Endothelial cell of umbilical vein (primary cell): ENCODE data around the gene ROMO1. TPM values are rescaled to one million over a fixed set of nuclear protein-coding genes. Genes with fewer than 3 reads are reported as not detected.

Experiments used
- BruUV-seq: library from RNA; stranded (reverse); fragments of 400-500 nt; replicated peaks from 2 replicates; lab custom pipeline; 2021; lab: Mats Ljungman, UMichigan
- CTCF ChIA-PET: fragments of 300-600, 350-600 bp; sonication (Branson Sonifier 250); formaldehyde crosslinking; loops from one replicate; lab custom pipeline; 2021; ENCODE audit warnings: antibody characterized with exemption, inconsistent platforms; lab: Charles Lee
- POLR2A ChIA-PET: fragments of 300-600, 350-600 bp; sonication (Branson Sonifier 250); formaldehyde crosslinking; loops from one replicate; lab custom pipeline; 2021; ENCODE audit warnings: antibody characterized with exemption, inconsistent platforms; lab: Charles Lee
- DNase-seq: peaks from one replicate; pipeline ENCODE4 v3.0.0-alpha.2; 2011; ENCODE audit warnings: low read depth, low spot score
- FAIRE-seq: peaks from 2 replicates; lab custom pipeline; 2011; peaks lifted over from hg19 to GRCh38; lab: Jason Lieb, UNC
- H2AFZ ChIP-seq: 2 replicates; pipeline ENCODE4 v1.6.0; 2012; ENCODE audit warnings: low read depth, low read length, control low read depth, inconsistent platforms
- H3K27ac ChIP-seq: 2 replicates; pipeline ENCODE4 v1.5.1; 2011; ENCODE audit warnings: low read depth, mild to moderate bottlenecking, control low read depth, low read length, moderate library complexity; ENCODE audit not compliant: insufficient read depth
- H3K27me3 ChIP-seq, 2 experiments: 2 replicates each; pipeline versions ENCODE4 v1.6.0 to v1.6.1; 2011; ENCODE audit warnings: low read length in 2 of 2, mixed read lengths in 1 of 2; ENCODE audit not compliant: control insufficient read depth in 2 of 2, insufficient read depth in 2 of 2
- H3K36me3 ChIP-seq, 2 experiments: 2 replicates in 1 of 2; 3 replicates in 1 of 2; pipeline ENCODE4 v1.5.1; 2011; ENCODE audit warnings: low read length in 2 of 2, mild to moderate bottlenecking in 1 of 2, moderate library complexity in 1 of 2; ENCODE audit not compliant: control insufficient read depth in 2 of 2, insufficient read depth in 2 of 2; ENCODE audit errors: extremely low read depth in 1 of 2
- H3K4me1 ChIP-seq: 3 replicates; pipeline ENCODE4 v1.5.1; 2011; ENCODE audit warnings: mild to moderate bottlenecking, low read length; ENCODE audit not compliant: control insufficient read depth, insufficient read depth; ENCODE audit errors: extremely low read depth
- H3K4me2 ChIP-seq: 2 replicates; pipeline ENCODE4 v1.6.1; 2011; ENCODE audit warnings: low read length, control low read depth, mixed read lengths; ENCODE audit not compliant: insufficient read depth
- H3K4me3 ChIP-seq, 3 experiments: fragments of 200-600 bp in 1 of 3; sonication (generic), shearing (Covaris generic) in 1 of 3; replicated peaks in 1 of 3; 2 replicates each; pipeline ENCODE4 v1.5.1; 2011 to 2016; ENCODE audit warnings: control low read depth in 3 of 3, low read length in 3 of 3, mild to moderate bottlenecking in 2 of 3, inconsistent platforms in 1 of 3, low read depth in 1 of 3, moderate library complexity in 1 of 3; ENCODE audit not compliant: insufficient read depth in 1 of 3
- H3K79me2 ChIP-seq: 2 replicates; pipeline ENCODE4 v1.6.0; 2012; ENCODE audit warnings: low read length, inconsistent platforms; ENCODE audit not compliant: control insufficient read depth, insufficient read depth
- H3K9ac ChIP-seq: replicated peaks from 2 replicates; pipeline ENCODE3; 2011; ENCODE audit warnings: low read length, control low read depth; ENCODE audit not compliant: insufficient read depth; ENCODE audit errors: extremely low read depth
- H3K9me1 ChIP-seq: replicated peaks from 3 replicates; pipeline ENCODE4 v1.6.0; 2011; ENCODE audit warnings: mild to moderate bottlenecking, low read length; ENCODE audit not compliant: control insufficient read depth, insufficient read depth; ENCODE audit errors: extremely low read depth
- H3K9me3 ChIP-seq: replicated peaks from 2 replicates; pipeline ENCODE4 v1.5.1; 2012; ENCODE audit warnings: low read length, inconsistent platforms; ENCODE audit not compliant: control insufficient read depth, insufficient read depth
- H4K20me1 ChIP-seq: replicated peaks from 2 replicates; pipeline ENCODE3; 2011; ENCODE audit warnings: mild to moderate bottlenecking, low read length; ENCODE audit not compliant: control insufficient read depth, insufficient read depth; ENCODE audit errors: extremely low read depth
- CTCF ChIP-seq, 2 donors: IDR thresholded peaks; 1 replicate in 1 of 2; 2 replicates in 1 of 2; pipeline ENCODE4 v1.5.1; 2011; ENCODE audit warnings: low read length in 2 of 2, mild to moderate bottlenecking in 2 of 2, moderate library complexity in 2 of 2, control low read depth in 1 of 2, inconsistent platforms in 1 of 2, low read depth in 1 of 2; ENCODE audit not compliant: insufficient read depth in 1 of 2; ENCODE audit errors: extremely low read depth in 1 of 2
- GATA2 ChIP-seq: IDR thresholded peaks from 2 replicates; pipeline ENCODE4 v1.7.0; 2011; ENCODE audit warnings: low read depth, mild to moderate bottlenecking, moderate library complexity, mixed read lengths, low read length; ENCODE audit not compliant: insufficient read length, insufficient read depth
- JUN ChIP-seq: IDR thresholded peaks from 2 replicates; pipeline ENCODE4 v1.6.1; 2011; ENCODE audit warnings: borderline replicate concordance, low read depth; ENCODE audit not compliant: insufficient read length, insufficient read depth
- MAX ChIP-seq: IDR thresholded peaks from 2 replicates; pipeline ENCODE4 v1.6.1; 2011; ENCODE audit not compliant: insufficient read depth, insufficient read length
- POLR2A ChIP-seq: IDR thresholded peaks from 2 replicates; pipeline ENCODE4 v1.6.1; 2012; ENCODE audit warnings: low read depth, mild to moderate bottlenecking, control low read depth, low read length
- POLR2AphosphoS5 ChIP-seq: IDR thresholded peaks from 2 replicates; pipeline ENCODE4 v1.6.1; 2012; ENCODE audit warnings: low read depth, mild to moderate bottlenecking, control low read depth, low read length, moderate library complexity; ENCODE audit not compliant: insufficient read depth
- dilution Hi-C: fragments of 300-500 bp; cut with MboI; formaldehyde crosslinking; loops from one replicate; pipeline ENCODE4 v1.15.0; 2019; ENCODE audit warnings: low sequenced_read_pairs; ENCODE audit not compliant: extremely low pct_ligation_motif_present
- intact Hi-C: fragments of 100-400 bp; cut with micrococcal nuclease; formaldehyde crosslinking; loops from one replicate; pipeline ENCODE4 v1.10.0; 2022
- polyA plus RNA-seq, 4 experiments: library from polyadenylated mRNA; depleted of rRNA in 3 of 4; stranded (reverse) in 3 of 4; unstranded in 1 of 4; fragments of >200 nt; gene quantifications; 2 replicates each; pipeline versions ENCODE4 v1.2.1 to v1.2.3, GENCODE V29; 2011 to 2012; ENCODE audit warnings: missing spikeins in 1 of 4
- total RNA-seq: library from RNA; stranded (reverse); gene quantifications from 2 replicates; pipeline ENCODE4 v1.2.3, GENCODE V29; 2021

The ROMO1 gene
- total and polyA plus RNA-seq, 2 donors (not counting 3 experiments of a cell fraction or from before 2014, with no cell fraction given) = 174 to 1,099 TPM

GRCh38 chr20:35698298-35699126 is 693 bp upstream of the ROMO1 start:
- H3K27ac ChIP-seq = no peak overlapping the region
- dilution Hi-C loops = no loop called here
- H2AFZ ChIP-seq = peak overlapping the region; percentile 73
- FAIRE-seq (no peak), DNase-seq (peak; percentile 28)
- peaks cover 13% of the 10 kb centered on the region for H3K79me2 ChIP-seq
- BruUV-seq = TSS peak; percentile 20
- H3K9ac ChIP-seq = peak overlapping the region; percentile 84
- no peaks in the 10 kb centered on the region for H3K27me3 ChIP-seq
- intact Hi-C loops = loop anchor here (1.0 to 10.0 kb wide), 5 partner anchors 34 to 235 kb away; partner anchors contain the start of genes CPNE1 and RBM12
- H3K4me3 ChIP-seq = peak overlapping the region; percentile 44 to 91 (median 87)
- peaks cover 17% of the 10 kb centered on the region for H3K4me1 ChIP-seq
- TF ChIP-seq MAX (no peak), GATA2 (no peak), JUN (no peak), POLR2A (no peak), POLR2AphosphoS5 (no peak), CTCF (IDR thresholded peaks at IDR 0.05; ENCODE audit: extremely low read depth in 1 of 2, insufficient read depth in 1 of 2, low read depth in 1 of 2, low read length in 2 of 2) (no peak)
- H3K9me3 ChIP-seq = no peaks in the 10 kb centered on the region
- H4K20me1 ChIP-seq = no peaks in the 10 kb centered on the region
- H3K36me3 ChIP-seq = peaks cover 4 to 12% of the 10 kb centered on the region in 2 experiments
- no peaks in the 10 kb centered on the region for H3K9me1 ChIP-seq
- ChIA-PET CTCF (interaction anchor here (0.8 to 1.5 kb wide), 4 partner anchors 10 to 235 kb away, joined by 3 to 6 read pairs (median 3); no protein-coding TSS in a partner anchor), POLR2A (no interaction called here)
- peak overlapping the region; percentile 60 for H3K4me2 ChIP-seq
